GM19239 (cell line): ENCODE measurements around the gene SFMBT2.
A peak's percentile ranks its signal among the peaks of the same experiment; 100 is the strongest.

Experiments
- DNase-seq: peaks from one replicate; pipeline ENCODE4 v3.0.0; 2011; ENCODE audit warnings: low spot score; ENCODE audit not compliant: insufficient read length
- FAIRE-seq: peaks from 2 replicates; lab custom pipeline; 2011; peaks lifted over from hg19 to GRCh38; lab: Jason Lieb, UNC

The SFMBT2 gene

GRCh38 chr10:7373039-7373438, 37.8 kb downstream of the SFMBT2 start:
- no peak for FAIRE-seq
- no peak for DNase-seq

- FAIRE-seq: no peak
Observed at GRCh38 chr10:7372504-7372903, 38.3 kb downstream of the SFMBT2 start.

GRCh38 chr10:7370511-7370910, 40.3 kb downstream of the SFMBT2 start:
- DNase-seq (no peak), FAIRE-seq (no peak)

More at GRCh38 chr10:7372504-7372903, 38.3 kb downstream of the SFMBT2 start:
- no peak for DNase-seq

GRCh38 chr10:7365027-7365745, 45.6 kb downstream of the SFMBT2 start:
- DNase-seq (no peak), FAIRE-seq (no peak)

GRCh38 chr10:7364474-7364873, 46.4 kb downstream of the SFMBT2 start:
- FAIRE-seq: no peak
- no peak for DNase-seq

GRCh38 chr10:7363700-7364099, 47.1 kb downstream of the SFMBT2 start:
- FAIRE-seq (no peak), DNase-seq (no peak)

GRCh38 chr10:7362471-7362870, 48.4 kb downstream of the SFMBT2 start:
- FAIRE-seq (no peak), DNase-seq (no peak)

- no peak for FAIRE-seq
- no peak for DNase-seq
Observed at GRCh38 chr10:7361316-7361715, 49.5 kb downstream of the SFMBT2 start.

GRCh38 chr10:7359954-7360353, 50.9 kb downstream of the SFMBT2 start:
- DNase-seq: no peak
- no peak for FAIRE-seq

GRCh38 chr10:7359356-7359755, 51.5 kb downstream of the SFMBT2 start:
- DNase-seq (no peak), FAIRE-seq (no peak)

GRCh38 chr10:7357193-7357592, 53.6 kb downstream of the SFMBT2 start:
- no peak for FAIRE-seq

GRCh38 chr10:7354330-7355047, 56.3 kb downstream of the SFMBT2 start:
- FAIRE-seq (no peak), DNase-seq (no peak)

More at GRCh38 chr10:7357193-7357592, 53.6 kb downstream of the SFMBT2 start:
- DNase-seq: no peak

GRCh38 chr10:7351894-7352293, 58.9 kb downstream of the SFMBT2 start:
- FAIRE-seq (no peak), DNase-seq (no peak)

GRCh38 chr10:7350541-7351195, 60.2 kb downstream of the SFMBT2 start:
- no peak for DNase-seq
- no peak for FAIRE-seq

GRCh38 chr10:7345717-7346116, 65.1 kb downstream of the SFMBT2 start:
- FAIRE-seq: no peak
- DNase-seq: no peak

- DNase-seq (no peak), FAIRE-seq (no peak)
Observed at GRCh38 chr10:7343040-7343439, 67.8 kb downstream of the SFMBT2 start.

- no peak for FAIRE-seq
- no peak for DNase-seq
Observed at GRCh38 chr10:7340179-7340874, 70.5 kb downstream of the SFMBT2 start.

GRCh38 chr10:7339510-7339909, 71.3 kb downstream of the SFMBT2 start:
- DNase-seq: no peak
- peak; percentile 21 for FAIRE-seq

- DNase-seq (no peak), FAIRE-seq (no peak)
Observed at GRCh38 chr10:7338469-7338868, 72.4 kb downstream of the SFMBT2 start.

GRCh38 chr10:7337431-7338171, 73.2 kb downstream of the SFMBT2 start:
- FAIRE-seq: peak; percentile 84
- peak; percentile 23 for DNase-seq
